HEK293 (cell line): ENCODE measurements around the gene APPBP2.

Experiments
- CTCF ChIA-PET: fragments of 350-600 bp; formaldehyde crosslinking; extraction: SDS; loops from one replicate; lab custom pipeline; 2021; ENCODE audit warnings: antibody characterized with exemption; lab: Yijun Ruan, JAX
- POLR2A ChIA-PET: fragments of 300-600 bp; formaldehyde crosslinking; extraction: SDS; loops from one replicate; lab custom pipeline; 2020; ENCODE audit warnings: antibody characterized with exemption, inconsistent platforms; lab: Yijun Ruan, JAX
- H3K27ac ChIP-seq: fragments of 200-500 bp; sonication (Bioruptor generic); 2 replicates; pipeline ENCODE4 v1.5.1; 2014; ENCODE audit warnings: low read depth, low read length, control low read depth, inconsistent platforms; ENCODE audit errors: extremely low read depth
- H3K36me3 ChIP-seq, 2 experiments: fragments of 200-500 bp in 1 of 2; sonication (Bioruptor generic) in 1 of 2; 1 replicate in 1 of 2; 2 replicates in 1 of 2; pipeline ENCODE4 v1.5.1; 2014 to 2017; ENCODE audit warnings: inconsistent platforms in 2 of 2, low read length in 2 of 2; ENCODE audit not compliant: control insufficient read depth in 2 of 2, insufficient read depth in 1 of 2
- H3K4me1 ChIP-seq: fragments of 200-500 bp; sonication (Bioruptor generic); 2 replicates; pipeline ENCODE4 v1.5.1; 2014; ENCODE audit warnings: mild to moderate bottlenecking, low read length, inconsistent platforms; ENCODE audit not compliant: control insufficient read depth, insufficient read depth
- H3K4me3 ChIP-seq: 2 replicates; pipeline ENCODE4 v1.5.1; 2011; ENCODE audit warnings: low read depth, mild to moderate bottlenecking, control low read depth, low read length, moderate library complexity
- H3K9me3 ChIP-seq: fragments of 200-500 bp; sonication (Bioruptor generic); 2 replicates; pipeline ENCODE4 v1.5.1; 2014; ENCODE audit warnings: low read depth, low read length, inconsistent platforms; ENCODE audit not compliant: control insufficient read depth, insufficient read depth
- GLIS1 ChIP-seq: fragments of 450-650 bp; formaldehyde crosslinking; IDR thresholded peaks from 2 replicates; pipeline ENCODE4 v1.5.1; 2016; ENCODE audit warnings: missing biosample characterization, missing genetic modification characterization
- SP2 ChIP-seq: fragments of 450-650 bp; formaldehyde crosslinking; IDR thresholded peaks from 2 replicates; pipeline ENCODE4 v1.5.1; 2016; ENCODE audit warnings: missing biosample characterization, missing genetic modification characterization
- ZBTB1 ChIP-seq: fragments of 450-650 bp; formaldehyde crosslinking; IDR thresholded peaks from 2 replicates; pipeline ENCODE4 v1.5.1; 2016; ENCODE audit warnings: missing biosample characterization, missing genetic modification characterization
- ZBTB11 ChIP-seq: fragments of 450-650 bp; formaldehyde crosslinking; conservative IDR thresholded peaks from 2 replicates; pipeline ENCODE4 v1.5.1; 2016; ENCODE audit warnings: low read depth, missing biosample characterization, missing genetic modification characterization
- ZBTB48 ChIP-seq: fragments of 450-650 bp; formaldehyde crosslinking; IDR thresholded peaks from 2 replicates; pipeline ENCODE4 v1.5.1; 2016; ENCODE audit warnings: missing biosample characterization, missing genetic modification characterization
- ZNF146 ChIP-seq: fragments of 450-650 bp; formaldehyde crosslinking; IDR thresholded peaks from 2 replicates; pipeline ENCODE4 v1.5.1; 2016; ENCODE audit warnings: missing biosample characterization, missing genetic modification characterization
- ZNF274 ChIP-seq, 2 experiments: fragments of 200-500 bp in 1 of 2; fragments of 450-650 bp in 1 of 2; sonication (Bioruptor generic) in 1 of 2; formaldehyde crosslinking in 1 of 2; IDR thresholded peaks; 2 replicates each; pipeline versions ENCODE4 v1.5.1 to v1.6.1; 2014 to 2016; ENCODE audit warnings: borderline replicate concordance in 1 of 2, inconsistent platforms in 1 of 2, low read length in 1 of 2, missing biosample characterization in 1 of 2, missing genetic modification characterization in 1 of 2
- ZNF292 ChIP-seq: fragments of 450-650 bp; formaldehyde crosslinking; IDR thresholded peaks from 2 replicates; pipeline ENCODE4 v1.5.1; 2016; ENCODE audit warnings: low read depth, missing biosample characterization, missing genetic modification characterization, borderline replicate concordance
- ZNF747 ChIP-seq: fragments of 450-650 bp; formaldehyde crosslinking; IDR thresholded peaks from 2 replicates; pipeline ENCODE4 v1.5.1; 2016; ENCODE audit warnings: missing biosample characterization, missing genetic modification characterization
- ZNF776 ChIP-seq: fragments of 450-650 bp; formaldehyde crosslinking; IDR thresholded peaks from 2 replicates; pipeline ENCODE4 v1.5.0; 2017; ENCODE audit warnings: missing biosample characterization, missing genetic modification characterization, borderline replicate concordance
- TF ChIP-seq, protein P1 (sequence below): fragments of 450-650 bp; formaldehyde crosslinking; IDR thresholded peaks from 2 replicates; pipeline ENCODE4 v1.5.1; 2016; ENCODE audit warnings: missing biosample characterization, missing genetic modification characterization
- TF ChIP-seq, protein P2 (sequence below): fragments of 450-650 bp; formaldehyde crosslinking; IDR thresholded peaks from 2 replicates; pipeline ENCODE4 v1.5.1; 2016; ENCODE audit warnings: missing biosample characterization, missing genetic modification characterization
- TF ChIP-seq, protein P3 (sequence below): IDR thresholded peaks from 2 replicates; pipeline ENCODE4 v1.6.1; 2011; ENCODE audit warnings: mild to moderate bottlenecking, low read depth, low read length, borderline replicate concordance
- TF ChIP-seq, protein P4 (sequence below): fragments of 450-650 bp; formaldehyde crosslinking; IDR thresholded peaks from 2 replicates; pipeline ENCODE4 v1.5.1; 2016; ENCODE audit warnings: missing biosample characterization, missing genetic modification characterization

APPBP2 gene

GRCh38 chr17:60393840-60394723 lies 132.0 kb downstream of the APPBP2 start:
- Histone ChIP-seq H3K4me3 (no peak overlapping the region), H3K4me1 (peaks cover 3% of the 10 kb centered on the region; the same call in 1 of the 2 replicates)
- TF ChIP-seq SP2 (tag by site-specific recombination) (no peak), ZBTB11 (tag by site-specific recombination) (no peak), ZBTB48 (tag by site-specific recombination) (no peak), ZNF776 (tag by site-specific recombination) (no peak), ZNF747 (tag by site-specific recombination) (no peak), ZBTB1 (tag by site-specific recombination) (no peak), ZNF274 (IDR thresholded peaks at IDR 0.05; ENCODE audit: low read length) (no peak), ZNF274 (tag by site-specific recombination; IDR thresholded peaks at IDR 0.05; ENCODE audit: borderline replicate concordance) (no peak), ZNF292 (no peak), GLIS1 (tag by site-specific recombination) (no peak), ZNF146 (tag by site-specific recombination) (no peak)
- TF ChIP-seq, protein P1, sequence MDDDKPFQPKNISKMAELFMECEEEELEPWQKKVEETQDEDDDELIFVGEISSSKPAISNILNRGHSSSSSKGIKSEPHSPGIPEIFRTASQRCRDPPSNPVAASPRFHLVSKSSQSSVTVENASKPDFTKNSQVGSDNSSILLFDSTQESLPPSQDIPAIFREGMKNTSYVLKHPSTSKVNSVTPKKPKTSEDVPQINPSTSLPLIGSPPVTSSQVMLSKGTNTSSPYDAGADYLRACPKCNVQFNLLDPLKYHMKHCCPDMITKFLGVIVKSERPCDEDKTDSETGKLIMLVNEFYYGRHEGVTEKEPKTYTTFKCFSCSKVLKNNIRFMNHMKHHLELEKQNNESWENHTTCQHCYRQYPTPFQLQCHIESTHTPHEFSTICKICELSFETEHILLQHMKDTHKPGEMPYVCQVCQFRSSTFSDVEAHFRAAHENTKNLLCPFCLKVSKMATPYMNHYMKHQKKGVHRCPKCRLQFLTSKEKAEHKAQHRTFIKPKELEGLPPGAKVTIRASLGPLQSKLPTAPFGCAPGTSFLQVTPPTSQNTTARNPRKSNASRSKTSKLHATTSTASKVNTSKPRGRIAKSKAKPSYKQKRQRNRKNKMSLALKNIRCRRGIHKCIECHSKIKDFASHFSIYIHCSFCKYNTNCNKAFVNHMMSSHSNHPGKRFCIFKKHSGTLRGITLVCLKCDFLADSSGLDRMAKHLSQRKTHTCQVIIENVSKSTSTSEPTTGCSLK (tag by site-specific recombination) = no peak
- TF ChIP-seq, protein P2, sequence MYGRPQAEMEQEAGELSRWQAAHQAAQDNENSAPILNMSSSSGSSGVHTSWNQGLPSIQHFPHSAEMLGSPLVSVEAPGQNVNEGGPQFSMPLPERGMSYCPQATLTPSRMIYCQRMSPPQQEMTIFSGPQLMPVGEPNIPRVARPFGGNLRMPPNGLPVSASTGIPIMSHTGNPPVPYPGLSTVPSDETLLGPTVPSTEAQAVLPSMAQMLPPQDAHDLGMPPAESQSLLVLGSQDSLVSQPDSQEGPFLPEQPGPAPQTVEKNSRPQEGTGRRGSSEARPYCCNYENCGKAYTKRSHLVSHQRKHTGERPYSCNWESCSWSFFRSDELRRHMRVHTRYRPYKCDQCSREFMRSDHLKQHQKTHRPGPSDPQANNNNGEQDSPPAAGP (tag by site-specific recombination) = no peak
- TF ChIP-seq, protein P3, sequence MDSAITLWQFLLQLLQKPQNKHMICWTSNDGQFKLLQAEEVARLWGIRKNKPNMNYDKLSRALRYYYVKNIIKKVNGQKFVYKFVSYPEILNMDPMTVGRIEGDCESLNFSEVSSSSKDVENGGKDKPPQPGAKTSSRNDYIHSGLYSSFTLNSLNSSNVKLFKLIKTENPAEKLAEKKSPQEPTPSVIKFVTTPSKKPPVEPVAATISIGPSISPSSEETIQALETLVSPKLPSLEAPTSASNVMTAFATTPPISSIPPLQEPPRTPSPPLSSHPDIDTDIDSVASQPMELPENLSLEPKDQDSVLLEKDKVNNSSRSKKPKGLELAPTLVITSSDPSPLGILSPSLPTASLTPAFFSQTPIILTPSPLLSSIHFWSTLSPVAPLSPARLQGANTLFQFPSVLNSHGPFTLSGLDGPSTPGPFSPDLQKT = no peak
- TF ChIP-seq, protein P4, sequence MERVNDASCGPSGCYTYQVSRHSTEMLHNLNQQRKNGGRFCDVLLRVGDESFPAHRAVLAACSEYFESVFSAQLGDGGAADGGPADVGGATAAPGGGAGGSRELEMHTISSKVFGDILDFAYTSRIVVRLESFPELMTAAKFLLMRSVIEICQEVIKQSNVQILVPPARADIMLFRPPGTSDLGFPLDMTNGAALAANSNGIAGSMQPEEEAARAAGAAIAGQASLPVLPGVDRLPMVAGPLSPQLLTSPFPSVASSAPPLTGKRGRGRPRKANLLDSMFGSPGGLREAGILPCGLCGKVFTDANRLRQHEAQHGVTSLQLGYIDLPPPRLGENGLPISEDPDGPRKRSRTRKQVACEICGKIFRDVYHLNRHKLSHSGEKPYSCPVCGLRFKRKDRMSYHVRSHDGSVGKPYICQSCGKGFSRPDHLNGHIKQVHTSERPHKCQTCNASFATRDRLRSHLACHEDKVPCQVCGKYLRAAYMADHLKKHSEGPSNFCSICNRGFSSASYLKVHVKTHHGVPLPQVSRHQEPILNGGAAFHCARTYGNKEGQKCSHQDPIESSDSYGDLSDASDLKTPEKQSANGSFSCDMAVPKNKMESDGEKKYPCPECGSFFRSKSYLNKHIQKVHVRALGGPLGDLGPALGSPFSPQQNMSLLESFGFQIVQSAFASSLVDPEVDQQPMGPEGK = no peak
- TF ChIP-seq, all 188 proteins: peak for 0
- Histone ChIP-seq H3K36me3 (no peaks in the 10 kb centered on the region), H3K9me3 (no peaks in the 10 kb centered on the region), H3K27ac (no peak overlapping the region)
- CTCF ChIA-PET = interaction anchor here (0.6 to 1.0 kb wide), 2 partner anchors 24 to 173 kb away, joined by 3 read pairs; no protein-coding TSS in a partner anchor
- POLR2A ChIA-PET = no interaction called here
